Activated T-cell treated with anti-CD3 and anti-CD28 coated beads, Interleukin-2, amount 50 U/mL, for 72 hours (primary cell): ENCODE measurements around the gene PTH. TPM values are rescaled to one million over a fixed set of nuclear protein-coding genes. Genes with fewer than 3 reads are reported as not detected.

ENCODE experiments used
- ATAC-seq, 2 donors: fragments of 150-1000 bp; cut with Tn5 transposase; replicated peaks in 1 of 2; 2 replicates each; pipeline ENCODE4 v1.10.0; 2021; ENCODE audit warnings: moderate library complexity in 2 of 2, mild to moderate bottlenecking in 1 of 2
- DNase-seq, 2 donors: peaks; one replicate each; pipeline ENCODE4 v3.0.0; 2021 to 2022; ENCODE audit warnings: mixed read lengths in 1 of 2
- H3K27ac Mint-ChIP-seq: one replicate; pipeline ENCODE4 v1.8.0; 2022; ENCODE audit warnings: mild to moderate bottlenecking, moderate library complexity, mixed read lengths
- H3K27me3 Mint-ChIP-seq: one replicate; pipeline ENCODE4 v1.8.0; 2022; ENCODE audit warnings: low read depth, mixed read lengths
- H3K36me3 Mint-ChIP-seq, 2 donors: one replicate each; pipeline ENCODE4 v1.8.0; 2022; ENCODE audit warnings: mixed read lengths in 2 of 2, mild to moderate bottlenecking in 1 of 2; ENCODE audit not compliant: insufficient read depth in 2 of 2
- H3K4me1 Mint-ChIP-seq: one replicate; pipeline ENCODE4 v1.8.0; 2022; ENCODE audit warnings: low read depth, mixed read lengths
- H3K4me3 Mint-ChIP-seq, 2 donors: one replicate each; pipeline ENCODE4 v1.8.0; 2022; ENCODE audit warnings: mild to moderate bottlenecking in 2 of 2, mixed read lengths in 2 of 2, moderate library complexity in 2 of 2
- H3K9me3 Mint-ChIP-seq, 2 donors: one replicate each; pipeline ENCODE4 v1.8.0; 2022; ENCODE audit warnings: mixed read lengths in 2 of 2
- total RNA-seq, 2 donors: library from RNA; stranded (reverse); gene quantifications; one replicate each; pipeline ENCODE4 v1.2.3, GENCODE V29; 2022

PTH gene
- total RNA-seq, 2 donors from 2014 or later = not detected

- no peaks in the 10 kb centered on the region for H3K9me3 Mint-ChIP-seq
- no peak overlapping the region for H3K27ac Mint-ChIP-seq
- H3K4me1 Mint-ChIP-seq = no peaks in the 10 kb centered on the region
- DNase-seq (no peak), ATAC-seq (no peak)
- peaks cover 15% of the 10 kb centered on the region for H3K27me3 Mint-ChIP-seq
- no peaks in the 10 kb centered on the region for H3K36me3 Mint-ChIP-seq
- H3K4me3 Mint-ChIP-seq = no peak overlapping the region
Observed at GRCh38 chr11:13473013-13473722, 22.6 kb downstream of the PTH start.

DNA sequence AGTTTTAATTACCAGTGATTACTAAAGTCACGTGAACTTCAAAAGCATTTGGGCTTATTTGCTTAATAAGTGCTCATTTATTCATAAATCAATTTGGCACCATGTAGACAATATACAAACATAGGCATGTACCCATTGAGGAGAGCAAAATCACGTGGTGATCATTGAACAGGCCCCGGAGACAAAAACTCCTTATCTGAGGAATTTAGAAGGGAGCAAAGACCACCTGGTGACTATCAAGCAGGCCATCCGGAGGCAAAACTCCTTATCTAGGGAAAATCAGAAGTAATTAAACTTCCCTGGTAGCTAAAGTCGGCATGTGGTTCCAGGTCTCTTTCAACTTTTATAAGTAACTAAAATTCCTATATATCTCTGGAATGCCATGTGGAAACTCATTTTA is 27.0 kb downstream of the PTH start:
- Mint-ChIP-seq H3K27me3 (peaks cover 15% of the 10 kb centered on the region), H3K9me3 (no peaks in the 10 kb centered on the region), H3K4me1 (peaks cover 11% of the 10 kb centered on the region), H3K36me3 (no peaks in the 10 kb centered on the region), H3K27ac (no peak overlapping the region), H3K4me3 (no peak overlapping the region)
- ATAC-seq = no peak
- DNase-seq = no peak

DNA sequence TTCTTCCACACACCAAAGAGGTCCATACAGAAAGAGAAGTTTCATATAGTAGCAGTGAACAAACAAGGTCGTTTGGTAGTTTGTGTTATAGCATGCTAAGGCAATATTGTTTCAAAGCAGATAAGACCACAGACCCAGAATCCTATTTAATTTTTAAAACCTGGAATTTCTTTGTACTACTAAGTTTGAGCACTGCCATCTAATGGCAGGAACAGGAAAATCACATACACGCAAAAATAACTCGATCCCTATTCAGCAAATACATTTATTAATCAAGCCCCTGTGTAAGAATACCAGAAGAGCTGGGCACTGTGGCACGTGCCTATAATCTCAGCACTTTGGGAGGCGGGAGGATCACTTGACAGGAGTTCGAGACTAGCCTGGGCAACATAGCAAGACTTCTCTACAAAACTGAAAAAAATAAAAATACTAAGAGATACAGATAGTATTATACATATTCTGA is 29.9 kb downstream of the PTH start:
- Mint-ChIP-seq H3K4me3 (peak overlapping the region in 1 of 2 donors; percentile 40), H3K4me1 (peaks cover 31% of the 10 kb centered on the region), H3K27me3 (peaks cover 15% of the 10 kb centered on the region), H3K27ac (no peak overlapping the region), H3K36me3 (peaks cover 1 to 2% of the 10 kb centered on the region in 2 donors), H3K9me3 (no peaks in the 10 kb centered on the region)
- no peak for DNase-seq
- ATAC-seq = no peak

GRCh38 chr11:13463779-13464290 is 32.0 kb downstream of the PTH start:
- no peak for DNase-seq
- H3K4me1 Mint-ChIP-seq = peaks cover 45% of the 10 kb centered on the region
- peak overlapping the region; percentile 97 for H3K27ac Mint-ChIP-seq

GRCh38 chr11:13462901-13463778 is 32.7 kb downstream of the PTH start, which contains the start of gene BTBD10:
BTBD10 (minus strand) TSS chr11:13463222; CDS start chr11:13445124, 18,098 bp downstream.
- H3K36me3 Mint-ChIP-seq = peaks cover 1 to 2% of the 10 kb centered on the region in 2 donors
- peak; percentile 93 to 94 for DNase-seq

More at GRCh38 chr11:13463779-13464290, 32.0 kb downstream of the PTH start:
- Mint-ChIP-seq H3K27me3 (no peaks in the 10 kb centered on the region), H3K4me3 (peak overlapping the region; percentile 97 to 100), H3K36me3 (peaks cover 1 to 2% of the 10 kb centered on the region in 2 donors), H3K9me3 (no peaks in the 10 kb centered on the region)
- ATAC-seq = no peak

DNA sequence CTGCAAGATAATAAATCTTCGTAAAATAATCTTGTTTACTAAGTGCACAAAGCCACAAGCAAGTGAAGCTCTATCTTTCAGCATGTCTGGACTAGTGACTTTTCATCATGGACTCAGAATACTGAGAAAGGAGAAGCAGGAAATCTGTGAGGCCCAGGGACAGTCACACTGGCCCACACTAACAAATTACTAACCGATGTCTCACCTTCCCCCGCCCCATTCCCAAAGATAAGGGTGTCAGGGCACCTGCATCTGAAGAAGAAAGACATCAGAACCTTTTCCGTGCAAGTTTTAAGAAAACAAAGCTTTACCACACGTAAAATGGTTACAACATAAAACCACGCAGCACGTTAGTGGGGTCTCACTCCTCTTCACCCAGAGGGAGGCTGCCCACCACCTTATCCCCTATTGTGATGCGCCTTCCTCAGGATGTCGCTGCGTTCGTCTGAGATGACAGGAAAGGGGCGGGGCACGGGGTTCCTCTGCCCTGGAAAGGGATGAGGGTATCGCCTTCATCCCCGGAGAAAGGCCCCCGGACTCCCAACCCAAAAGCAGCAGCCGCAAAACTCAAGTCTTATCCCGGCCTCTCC is 33.4 kb downstream of the PTH start:
- Mint-ChIP-seq H3K4me1 (peaks cover 45% of the 10 kb centered on the region), H3K27ac (peak overlapping the region; percentile 97), H3K36me3 (peaks cover 1 to 2% of the 10 kb centered on the region in 2 donors), H3K9me3 (no peaks in the 10 kb centered on the region), H3K4me3 (peak overlapping the region; percentile 97 to 100), H3K27me3 (no peaks in the 10 kb centered on the region)
- DNase-seq (peak; percentile 67 to 68), ATAC-seq (peak; percentile 48 to 55)

More at GRCh38 chr11:13462901-13463778, 32.7 kb downstream of the PTH start, which contains the start of gene BTBD10:
- peak within 1 kb of the TSS; percentile 97 for H3K27ac Mint-ChIP-seq
- peak within 1 kb of the TSS; percentile 97 to 100 for H3K4me3 Mint-ChIP-seq
- no peaks in the 10 kb centered on the region for H3K27me3 Mint-ChIP-seq
- no peaks in the 10 kb centered on the region for H3K9me3 Mint-ChIP-seq
- peak; percentile 97 to 98 for ATAC-seq
- peaks cover 45% of the 10 kb centered on the region for H3K4me1 Mint-ChIP-seq

DNA sequence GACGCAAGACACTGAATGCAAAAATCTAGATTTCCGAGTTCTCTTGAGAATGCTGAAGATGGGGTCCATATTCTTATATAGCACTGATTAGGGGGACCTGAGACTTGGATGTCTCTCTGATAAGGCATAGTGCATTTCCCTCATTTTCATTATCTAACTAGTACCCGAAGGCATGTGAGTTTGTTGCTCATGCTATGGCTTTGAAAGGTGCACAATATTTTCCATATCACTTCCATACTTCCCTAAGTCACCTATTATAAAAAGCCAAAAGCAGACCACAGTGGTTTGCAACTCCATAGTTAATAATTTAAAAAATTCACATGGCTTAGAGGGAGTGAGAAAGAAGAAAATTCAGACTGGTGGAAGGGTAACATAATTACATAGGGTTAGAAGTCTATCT is 34.5 kb downstream of the PTH start:
- H3K36me3 Mint-ChIP-seq = peaks cover 1 to 2% of the 10 kb centered on the region in 2 donors
- H3K27ac Mint-ChIP-seq = no peak overlapping the region
- H3K4me1 Mint-ChIP-seq = peaks cover 45% of the 10 kb centered on the region
- DNase-seq = no peak
- peak overlapping the region; percentile 97 to 100 for H3K4me3 Mint-ChIP-seq
- H3K9me3 Mint-ChIP-seq = no peaks in the 10 kb centered on the region
- no peaks in the 10 kb centered on the region for H3K27me3 Mint-ChIP-seq
- ATAC-seq = no peak

DNA sequence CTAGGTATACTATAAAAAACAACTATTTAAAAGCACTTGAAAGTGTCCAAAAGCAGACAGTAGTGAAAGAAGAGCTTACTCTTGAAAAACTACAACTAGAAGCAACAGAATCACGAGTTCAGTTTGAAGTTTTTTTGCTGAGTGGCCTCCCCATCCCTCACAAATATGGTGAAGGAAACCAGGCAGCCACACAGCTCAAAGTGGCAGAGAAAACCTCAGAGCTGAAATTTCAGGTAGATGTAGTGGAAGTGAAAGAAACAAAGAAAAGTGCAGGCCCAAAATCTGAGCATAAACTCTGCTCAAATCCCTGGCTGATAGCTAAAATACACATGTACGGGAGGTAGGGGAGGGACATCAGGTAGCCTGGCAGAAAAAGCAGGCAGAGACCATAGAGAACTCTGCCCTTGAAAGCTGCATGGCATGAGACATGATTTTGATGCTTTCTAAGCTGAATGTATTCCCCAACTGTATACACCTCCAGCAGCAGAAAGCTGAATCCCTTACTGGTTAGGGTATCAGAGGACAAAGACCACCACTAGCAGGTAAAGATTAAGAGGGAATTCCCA is 44.9 kb downstream of the PTH start:
- Mint-ChIP-seq H3K9me3 (peaks cover 0 to 4% of the 10 kb centered on the region in 2 donors), H3K4me1 (peaks cover 28% of the 10 kb centered on the region), H3K4me3 (peak overlapping the region; percentile 33), H3K27ac (peak overlapping the region; percentile 63), H3K27me3 (no peaks in the 10 kb centered on the region), H3K36me3 (peaks cover 4 to 6% of the 10 kb centered on the region in 2 donors)
- DNase-seq = no peak
- no peak for ATAC-seq

DNA sequence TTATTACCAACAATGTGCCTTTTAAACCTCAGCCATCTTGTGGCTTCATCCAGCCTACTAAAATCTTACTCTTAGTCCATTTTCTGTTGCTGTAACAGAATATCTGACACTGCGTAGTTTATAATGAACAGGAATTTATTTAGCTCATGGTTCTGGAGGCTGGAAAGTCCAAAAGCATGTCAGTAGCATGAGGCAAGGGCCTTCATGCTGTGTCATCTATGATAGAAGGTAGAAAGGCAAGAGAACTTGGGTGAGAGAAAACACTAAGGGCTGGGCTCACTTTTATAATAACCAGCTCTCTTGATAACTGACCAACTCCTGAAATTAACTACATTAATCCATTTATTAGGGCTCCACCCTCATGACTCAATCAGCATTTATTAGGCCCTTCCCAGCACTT is 46.3 kb downstream of the PTH start:
- H3K27ac Mint-ChIP-seq = no peak overlapping the region
- peaks cover 4% of the 10 kb centered on the region in 2 donors for H3K36me3 Mint-ChIP-seq
- H3K4me3 Mint-ChIP-seq = no peak overlapping the region
- H3K9me3 Mint-ChIP-seq = peaks cover 0 to 4% of the 10 kb centered on the region in 2 donors
- DNase-seq (no peak), ATAC-seq (no peak)
- peaks cover 32% of the 10 kb centered on the region for H3K4me1 Mint-ChIP-seq
- H3K27me3 Mint-ChIP-seq = no peaks in the 10 kb centered on the region

DNA sequence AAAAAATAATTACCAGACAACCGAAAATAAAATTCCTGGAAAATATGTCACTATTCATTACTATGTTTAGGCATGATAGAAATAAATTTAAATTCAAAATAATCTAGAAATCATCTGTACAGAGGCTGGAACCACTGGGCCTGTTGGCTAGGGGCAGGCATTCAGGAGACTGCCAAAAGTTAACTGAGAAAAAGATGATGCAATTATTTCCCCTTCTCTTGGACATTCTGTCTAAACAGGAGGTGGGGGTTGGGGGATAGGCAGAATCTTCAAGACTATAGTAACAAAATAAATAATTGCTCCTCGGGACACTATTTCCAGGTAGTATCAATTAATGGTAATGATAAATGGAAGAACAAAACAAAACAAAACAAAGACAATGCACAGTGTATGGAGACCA is 46.9 kb downstream of the PTH start:
- H3K27me3 Mint-ChIP-seq = no peaks in the 10 kb centered on the region
- DNase-seq = no peak
- no peak overlapping the region for H3K4me3 Mint-ChIP-seq
- peaks cover 32% of the 10 kb centered on the region for H3K4me1 Mint-ChIP-seq
- peak overlapping the region; percentile 76 for H3K27ac Mint-ChIP-seq
- H3K36me3 Mint-ChIP-seq = peaks cover 4% of the 10 kb centered on the region in 2 donors
- H3K9me3 Mint-ChIP-seq = peaks cover 0 to 4% of the 10 kb centered on the region in 2 donors
- ATAC-seq = no peak

GRCh38 chr11:13446444-13446843 is 49.4 kb downstream of the PTH start:
- Mint-ChIP-seq H3K4me3 (no peak overlapping the region), H3K4me1 (peaks cover 29% of the 10 kb centered on the region), H3K27ac (no peak overlapping the region), H3K27me3 (no peaks in the 10 kb centered on the region), H3K9me3 (peaks cover 0 to 2% of the 10 kb centered on the region in 2 donors), H3K36me3 (no peaks in the 10 kb centered on the region)
- DNase-seq (no peak), ATAC-seq (no peak)

- no peaks in the 10 kb centered on the region for H3K27me3 Mint-ChIP-seq
- no peaks in the 10 kb centered on the region for H3K36me3 Mint-ChIP-seq
- DNase-seq = no peak
- H3K27ac Mint-ChIP-seq = no peak overlapping the region
- no peak for ATAC-seq
- peaks cover 25% of the 10 kb centered on the region for H3K4me1 Mint-ChIP-seq
- H3K4me3 Mint-ChIP-seq = no peak overlapping the region
- H3K9me3 Mint-ChIP-seq = peaks cover 0 to 2% of the 10 kb centered on the region in 2 donors
Observed at GRCh38 chr11:13445588-13445987, 50.2 kb downstream of the PTH start.
